ENCODE measurements around the gene OLFML2B. TPM values are rescaled to one million over a fixed set of nuclear protein-coding genes. Genes with fewer than 3 reads are reported as not detected.

Gene OLFML2B
- total RNA-seq = 11.5 TPM

GRCh38 chr1:162023547-162024501 is at the start of gene OLFML2B:
OLFML2B (minus strand) TSS chr1:162023869; CDS start chr1:162023430, 439 bp downstream.

GRCh38 chr1:162069334-162070093 is 45.8 kb upstream of the OLFML2B start, which contains the start of gene NOS1AP:
NOS1AP (plus strand) TSS chr1:162069691; CDS start chr1:162070178, 487 bp downstream.

Other genes with a start within 250 kb of the OLFML2B start
- 5.3 TPM for gene NOS1AP, start 45.8 kb upstream of the OLFML2B start, total RNA-seq